Smooth muscle cell (in vitro differentiated cells): ENCODE measurements around the gene GRK5. TPM values are rescaled to one million over a fixed set of nuclear protein-coding genes. Genes with fewer than 3 reads are reported as not detected.
A peak's percentile ranks its signal among the peaks of the same experiment; 100 is the strongest.

Experiments used
- DNase-seq: peaks from one replicate; lab custom pipeline; 2025; ENCODE audit not compliant: unreplicated experiment; lab: John Stamatoyannopoulos, UW
- H2AFZ ChIP-seq: fragments of 200-600 bp; sonication (generic); 2 replicates; pipeline ENCODE4 v1.6.0; 2016; ENCODE audit warnings: antibody characterized with exemption, low read depth, mild to moderate bottlenecking
- H3F3A ChIP-seq: fragments of 200-600 bp; sonication (generic); 2 replicates; pipeline ENCODE4 v1.6.0; 2017; ENCODE audit warnings: antibody characterized with exemption, low read depth
- H3K27ac ChIP-seq: fragments of 200-600 bp; sonication (generic); 2 replicates; pipeline ENCODE4 v1.5.1; 2016; ENCODE audit warnings: low read depth, mild to moderate bottlenecking
- H3K27me3 ChIP-seq: fragments of 200-600 bp; sonication (generic); 2 replicates; pipeline ENCODE4 v1.6.1; 2016; ENCODE audit warnings: low read depth, mild to moderate bottlenecking
- H3K36me3 ChIP-seq: fragments of 200-600 bp; sonication (generic); 2 replicates; pipeline ENCODE4 v1.5.1; 2016; ENCODE audit warnings: low read depth
- H3K4me1 ChIP-seq: fragments of 200-600 bp; sonication (generic); 2 replicates; pipeline ENCODE4 v1.5.1; 2016; ENCODE audit warnings: low read depth
- H3K4me2 ChIP-seq: fragments of 200-600 bp; sonication (generic); 2 replicates; pipeline ENCODE4 v1.6.0; 2016; ENCODE audit warnings: mild to moderate bottlenecking
- H3K4me3 ChIP-seq: fragments of 200-600 bp; sonication (generic); 2 replicates; pipeline ENCODE4 v1.5.1; 2016; ENCODE audit warnings: mild to moderate bottlenecking
- H3K79me2 ChIP-seq: fragments of 200-600 bp; sonication (generic); 2 replicates; pipeline ENCODE4 v1.6.0; 2016; ENCODE audit warnings: low read depth, mild to moderate bottlenecking
- H3K9ac ChIP-seq: fragments of 200-600 bp; sonication (generic); 2 replicates; pipeline ENCODE4 v1.6.0; 2016; ENCODE audit warnings: low read depth
- H3K9me3 ChIP-seq: fragments of 200-600 bp; sonication (generic); replicated peaks from 2 replicates; pipeline ENCODE4 v1.5.1; 2016; ENCODE audit warnings: low read depth
- H4K20me1 ChIP-seq: fragments of 200-600 bp; sonication (generic); 2 replicates; pipeline ENCODE4 v1.6.0; 2016; ENCODE audit warnings: low read depth
- CTCF ChIP-seq: fragments of 200-600 bp; sonication (generic); IDR thresholded peaks from 2 replicates; pipeline ENCODE4 v1.5.1; 2017; ENCODE audit warnings: borderline replicate concordance, mild to moderate bottlenecking, antibody characterized with exemption; ENCODE audit not compliant: insufficient read depth, poor library complexity, severe bottlenecking
- WGBS: methylation state at CpG from one replicate; pipeline ENCODE4 v1.1.7; 2016; ENCODE audit warnings: low lambda C conversion rate; 5-methylcytosine and 5-hydroxymethylcytosine counted together
- polyA plus RNA-seq: library from polyadenylated mRNA; unstranded; fragments of >200 nt; fragmentation: Nextera tagmentation; extraction: Ambion mirVana; gene quantifications from 2 replicates; pipeline ENCODE4 v1.2.1, GENCODE V29; 2016
- total RNA-seq: library from RNA; depleted of rRNA; stranded (reverse); fragments of >200 nt; gene quantifications from 2 replicates; pipeline ENCODE4 v1.2.3, GENCODE V29; 2014

Gene GRK5
- total and polyA plus RNA-seq, 2 experiments from 2014 or later, result 4.4 to 5.2 TPM

- Histone ChIP-seq H3K4me3 (no peak overlapping the region), H3K9ac (no peak overlapping the region), H3K4me1 (peaks cover 15% of the 10 kb centered on the region), H4K20me1 (peaks cover 13% of the 10 kb centered on the region), H3K27me3 (no peaks in the 10 kb centered on the region), H3K4me2 (no peak overlapping the region), H3K9me3 (no peaks in the 10 kb centered on the region), H2AFZ (no peak overlapping the region), H3K27ac (no peak overlapping the region), H3K36me3 (no peaks in the 10 kb centered on the region), H3F3A (no peaks in the 10 kb centered on the region), H3K79me2 (peaks cover 34% of the 10 kb centered on the region)
- 46% methylated on average over 2 of the region's 2 CpGs for WGBS
- DNase-seq, result no peak
- TF ChIP-seq CTCF, result no peak
These were observed 36.1 kb downstream of the GRK5 start for GRCh38 chr10:119243488-119243887.

DNA sequence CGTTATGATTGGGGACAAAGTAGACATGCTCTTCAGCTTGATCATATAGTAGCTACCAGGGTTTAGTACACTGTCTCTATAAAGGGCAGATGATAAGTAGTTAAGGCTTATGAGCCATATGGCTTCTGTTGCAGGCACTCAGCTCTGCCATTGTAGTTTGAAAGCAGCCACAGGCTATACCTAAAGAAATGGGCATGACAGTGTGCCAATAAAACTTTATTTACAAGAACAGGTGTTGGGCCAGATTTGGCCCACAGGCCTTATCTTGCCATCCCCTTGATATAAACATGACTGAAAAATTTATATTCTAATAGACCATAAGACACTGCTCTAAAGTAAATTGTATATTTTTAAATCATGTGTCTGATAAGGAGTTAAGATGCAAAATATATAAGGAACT is 36.6 kb downstream of the GRK5 start:
- Histone ChIP-seq H3K4me2 (no peak overlapping the region), H3K27ac (no peak overlapping the region), H3K9me3 (no peaks in the 10 kb centered on the region), H3K4me3 (no peak overlapping the region), H4K20me1 (peaks cover 13% of the 10 kb centered on the region), H3K79me2 (peaks cover 34% of the 10 kb centered on the region), H3K4me1 (peaks cover 15% of the 10 kb centered on the region), H3K36me3 (no peaks in the 10 kb centered on the region), H3K27me3 (no peaks in the 10 kb centered on the region), H3F3A (no peaks in the 10 kb centered on the region), H2AFZ (no peak overlapping the region), H3K9ac (no peak overlapping the region)
- WGBS, result 46% methylated on average over 1 of the region's 1 CpG
- no peak for TF ChIP-seq CTCF
- no peak for DNase-seq

DNA sequence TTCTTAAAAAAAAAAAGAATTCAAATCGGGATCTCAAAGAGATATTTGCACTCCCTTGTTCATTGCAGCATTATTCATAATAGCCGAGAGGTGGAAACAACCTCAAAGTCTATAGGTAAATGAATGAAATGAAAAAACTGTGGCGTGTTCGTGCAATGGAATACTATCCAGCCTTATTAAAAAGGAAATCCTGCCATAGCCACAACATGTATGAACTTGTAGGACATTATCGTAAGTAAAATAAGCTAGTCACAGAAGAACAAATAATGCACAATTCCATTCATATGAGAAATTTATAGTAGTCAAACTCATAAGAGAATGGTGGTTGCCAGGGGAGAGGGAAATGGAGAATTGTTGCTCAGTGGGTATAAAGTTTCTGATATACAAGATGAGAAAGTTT is 37.9 kb downstream of the GRK5 start:
- H3K27me3 ChIP-seq, result no peaks in the 10 kb centered on the region
- H3K36me3 ChIP-seq, result no peaks in the 10 kb centered on the region
- peaks cover 25% of the 10 kb centered on the region for H3K79me2 ChIP-seq
- H2AFZ ChIP-seq, result no peak overlapping the region
- no peak for TF ChIP-seq CTCF
- H3K27ac ChIP-seq, result no peak overlapping the region
- no peak overlapping the region for H3K9ac ChIP-seq
- H4K20me1 ChIP-seq, result peaks cover 17% of the 10 kb centered on the region
- no peak overlapping the region for H3K4me2 ChIP-seq
- WGBS, result 96% methylated on average over 5 of the region's 5 CpGs
- H3K9me3 ChIP-seq, result no peaks in the 10 kb centered on the region
- peaks cover 11% of the 10 kb centered on the region for H3F3A ChIP-seq
- no peak for DNase-seq
- H3K4me3 ChIP-seq, result no peak overlapping the region
- H3K4me1 ChIP-seq, result peaks cover 16% of the 10 kb centered on the region

DNA sequence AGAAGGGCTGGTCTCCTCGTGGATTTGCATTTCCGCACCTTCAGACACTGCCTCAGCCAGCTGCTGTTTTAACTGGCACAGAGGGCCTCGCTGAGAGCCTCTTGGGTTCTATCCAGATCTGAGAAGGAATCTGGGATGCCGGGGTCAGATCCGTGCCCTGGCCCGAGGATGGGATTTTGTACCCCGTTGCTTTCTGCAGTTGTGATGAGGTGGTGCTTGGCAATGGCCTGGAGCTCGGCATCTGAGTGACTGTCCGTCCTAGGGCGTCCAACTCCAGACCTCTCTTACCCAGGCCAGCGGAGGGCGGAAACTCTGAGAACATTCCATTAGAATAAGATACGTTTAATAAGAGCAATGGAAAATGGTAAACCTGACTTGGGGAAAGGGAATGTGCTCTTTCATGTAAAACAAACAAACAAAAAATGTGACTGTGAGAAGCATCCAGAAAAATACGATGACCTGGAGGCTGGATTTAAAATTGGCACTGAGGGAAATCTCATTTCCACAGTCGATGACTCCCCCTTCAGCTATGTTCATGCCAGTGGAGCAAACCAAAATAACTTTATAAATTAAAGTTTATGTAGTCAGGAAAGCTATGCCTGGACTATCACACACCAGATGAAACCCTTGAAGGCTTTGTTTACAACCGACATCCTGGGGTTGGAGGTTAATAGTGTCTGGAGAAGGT is 39.6 kb downstream of the GRK5 start:
- no peaks in the 10 kb centered on the region for H3K27me3 ChIP-seq
- H3F3A ChIP-seq, result peaks cover 22% of the 10 kb centered on the region
- no peak overlapping the region for H2AFZ ChIP-seq
- peaks cover 31% of the 10 kb centered on the region for H4K20me1 ChIP-seq
- TF ChIP-seq CTCF, result no peak
- peak overlapping the region; percentile 6 for H3K4me2 ChIP-seq
- H3K4me3 ChIP-seq, result no peak overlapping the region
- no peaks in the 10 kb centered on the region for H3K9me3 ChIP-seq
- H3K27ac ChIP-seq, result no peak overlapping the region
- peaks cover 17% of the 10 kb centered on the region for H3K79me2 ChIP-seq
- 79% methylated on average over 16 of the region's 16 CpGs for WGBS
- H3K36me3 ChIP-seq, result no peaks in the 10 kb centered on the region
- no peak for DNase-seq
- H3K9ac ChIP-seq, result no peak overlapping the region
- H3K4me1 ChIP-seq, result peaks cover 25% of the 10 kb centered on the region
